Smooth muscle cell (in vitro differentiated cells): ENCODE measurements around the gene RHBDF2. TPM values are rescaled to one million over a fixed set of nuclear protein-coding genes. Genes with fewer than 3 reads are reported as not detected.

Source experiments
- DNase-seq: peaks from one replicate; lab custom pipeline; 2025; ENCODE audit not compliant: unreplicated experiment; lab: John Stamatoyannopoulos, UW
- H2AFZ ChIP-seq: fragments of 200-600 bp; sonication (generic); 2 replicates; pipeline ENCODE4 v1.6.0; 2016; ENCODE audit warnings: antibody characterized with exemption, low read depth, mild to moderate bottlenecking
- H3F3A ChIP-seq: fragments of 200-600 bp; sonication (generic); 2 replicates; pipeline ENCODE4 v1.6.0; 2017; ENCODE audit warnings: antibody characterized with exemption, low read depth
- H3K27ac ChIP-seq: fragments of 200-600 bp; sonication (generic); 2 replicates; pipeline ENCODE4 v1.5.1; 2016; ENCODE audit warnings: low read depth, mild to moderate bottlenecking
- H3K27me3 ChIP-seq: fragments of 200-600 bp; sonication (generic); 2 replicates; pipeline ENCODE4 v1.6.1; 2016; ENCODE audit warnings: low read depth, mild to moderate bottlenecking
- H3K36me3 ChIP-seq: fragments of 200-600 bp; sonication (generic); 2 replicates; pipeline ENCODE4 v1.5.1; 2016; ENCODE audit warnings: low read depth
- H3K4me1 ChIP-seq: fragments of 200-600 bp; sonication (generic); 2 replicates; pipeline ENCODE4 v1.5.1; 2016; ENCODE audit warnings: low read depth
- H3K4me2 ChIP-seq: fragments of 200-600 bp; sonication (generic); 2 replicates; pipeline ENCODE4 v1.6.0; 2016; ENCODE audit warnings: mild to moderate bottlenecking
- H3K4me3 ChIP-seq: fragments of 200-600 bp; sonication (generic); 2 replicates; pipeline ENCODE4 v1.5.1; 2016; ENCODE audit warnings: mild to moderate bottlenecking
- H3K79me2 ChIP-seq: fragments of 200-600 bp; sonication (generic); 2 replicates; pipeline ENCODE4 v1.6.0; 2016; ENCODE audit warnings: low read depth, mild to moderate bottlenecking
- H3K9ac ChIP-seq: fragments of 200-600 bp; sonication (generic); 2 replicates; pipeline ENCODE4 v1.6.0; 2016; ENCODE audit warnings: low read depth
- H3K9me3 ChIP-seq: fragments of 200-600 bp; sonication (generic); replicated peaks from 2 replicates; pipeline ENCODE4 v1.5.1; 2016; ENCODE audit warnings: low read depth
- H4K20me1 ChIP-seq: fragments of 200-600 bp; sonication (generic); 2 replicates; pipeline ENCODE4 v1.6.0; 2016; ENCODE audit warnings: low read depth
- WGBS: methylation state at CpG from one replicate; pipeline ENCODE4 v1.1.7; 2016; ENCODE audit warnings: low lambda C conversion rate; 5-methylcytosine and 5-hydroxymethylcytosine counted together
- polyA plus RNA-seq: library from polyadenylated mRNA; unstranded; fragments of >200 nt; fragmentation: Nextera tagmentation; extraction: Ambion mirVana; gene quantifications from 2 replicates; pipeline ENCODE4 v1.2.1, GENCODE V29; 2016
- total RNA-seq: library from RNA; depleted of rRNA; stranded (reverse); fragments of >200 nt; gene quantifications from 2 replicates; pipeline ENCODE4 v1.2.3, GENCODE V29; 2014
- TF ChIP-seq, protein P1 (sequence below): fragments of 200-600 bp; sonication (generic); IDR thresholded peaks from 2 replicates; pipeline ENCODE4 v1.5.1; 2017; ENCODE audit warnings: borderline replicate concordance, mild to moderate bottlenecking, antibody characterized with exemption; ENCODE audit not compliant: insufficient read depth, poor library complexity, severe bottlenecking

The RHBDF2 gene
- total and polyA plus RNA-seq, 2 experiments from 2014 or later, result 12.2 to 20.5 TPM

GRCh38 chr17:76426853-76427252 lies 74.4 kb downstream of the RHBDF2 start:
- no peak for DNase-seq
- peaks cover 22% of the 10 kb centered on the region for H3K79me2 ChIP-seq
- no peaks in the 10 kb centered on the region for H3K4me1 ChIP-seq
- H3F3A ChIP-seq, result no peaks in the 10 kb centered on the region
- no peaks in the 10 kb centered on the region for H3K9me3 ChIP-seq
- H3K4me2 ChIP-seq, result no peak overlapping the region
- H3K36me3 ChIP-seq, result no peaks in the 10 kb centered on the region
- no peak overlapping the region for H3K9ac ChIP-seq
- no peak overlapping the region for H3K27ac ChIP-seq
- H2AFZ ChIP-seq, result no peak overlapping the region
- H3K27me3 ChIP-seq, result no peaks in the 10 kb centered on the region
- TF ChIP-seq, protein P1, sequence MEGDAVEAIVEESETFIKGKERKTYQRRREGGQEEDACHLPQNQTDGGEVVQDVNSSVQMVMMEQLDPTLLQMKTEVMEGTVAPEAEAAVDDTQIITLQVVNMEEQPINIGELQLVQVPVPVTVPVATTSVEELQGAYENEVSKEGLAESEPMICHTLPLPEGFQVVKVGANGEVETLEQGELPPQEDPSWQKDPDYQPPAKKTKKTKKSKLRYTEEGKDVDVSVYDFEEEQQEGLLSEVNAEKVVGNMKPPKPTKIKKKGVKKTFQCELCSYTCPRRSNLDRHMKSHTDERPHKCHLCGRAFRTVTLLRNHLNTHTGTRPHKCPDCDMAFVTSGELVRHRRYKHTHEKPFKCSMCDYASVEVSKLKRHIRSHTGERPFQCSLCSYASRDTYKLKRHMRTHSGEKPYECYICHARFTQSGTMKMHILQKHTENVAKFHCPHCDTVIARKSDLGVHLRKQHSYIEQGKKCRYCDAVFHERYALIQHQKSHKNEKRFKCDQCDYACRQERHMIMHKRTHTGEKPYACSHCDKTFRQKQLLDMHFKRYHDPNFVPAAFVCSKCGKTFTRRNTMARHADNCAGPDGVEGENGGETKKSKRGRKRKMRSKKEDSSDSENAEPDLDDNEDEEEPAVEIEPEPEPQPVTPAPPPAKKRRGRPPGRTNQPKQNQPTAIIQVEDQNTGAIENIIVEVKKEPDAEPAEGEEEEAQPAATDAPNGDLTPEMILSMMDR, result no peak
- no peak overlapping the region for H3K4me3 ChIP-seq
- H4K20me1 ChIP-seq, result peaks cover 92% of the 10 kb centered on the region
- WGBS, result 99% methylated on average over 3 of the region's 3 CpGs

DNA sequence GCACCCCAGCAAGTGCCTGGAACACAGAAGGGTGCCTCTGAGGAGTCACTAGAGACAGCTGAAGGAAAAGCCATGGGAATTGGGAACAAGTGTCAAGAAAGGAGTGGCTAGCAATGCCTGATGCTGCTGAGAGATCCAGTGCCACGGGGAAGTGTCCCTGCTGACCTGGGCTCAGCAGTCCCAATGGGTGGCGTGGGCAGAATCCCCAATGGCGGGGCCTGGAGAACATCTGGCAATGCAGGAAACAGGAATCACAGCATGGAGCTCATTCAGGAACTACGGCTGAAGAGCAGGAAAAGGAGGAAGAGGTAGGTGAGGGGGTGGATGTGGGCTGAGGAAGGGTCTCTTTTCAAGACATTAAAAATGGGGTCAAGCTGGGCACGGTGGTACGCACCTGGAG lies 78.4 kb downstream of the RHBDF2 start:
- Histone ChIP-seq H3K4me1 (no peaks in the 10 kb centered on the region), H3K36me3 (no peaks in the 10 kb centered on the region), H3K79me2 (peaks cover 34% of the 10 kb centered on the region), H3K9me3 (no peaks in the 10 kb centered on the region), H2AFZ (no peak overlapping the region), H3K27me3 (no peaks in the 10 kb centered on the region), H3K4me2 (no peak overlapping the region), H3F3A (no peaks in the 10 kb centered on the region), H4K20me1 (peaks cover 97% of the 10 kb centered on the region), H3K4me3 (no peak overlapping the region), H3K9ac (no peak overlapping the region), H3K27ac (no peak overlapping the region)
- 99% methylated on average over 6 of the region's 6 CpGs for WGBS
- TF ChIP-seq, protein P1, result no peak
- DNase-seq, result no peak

DNA sequence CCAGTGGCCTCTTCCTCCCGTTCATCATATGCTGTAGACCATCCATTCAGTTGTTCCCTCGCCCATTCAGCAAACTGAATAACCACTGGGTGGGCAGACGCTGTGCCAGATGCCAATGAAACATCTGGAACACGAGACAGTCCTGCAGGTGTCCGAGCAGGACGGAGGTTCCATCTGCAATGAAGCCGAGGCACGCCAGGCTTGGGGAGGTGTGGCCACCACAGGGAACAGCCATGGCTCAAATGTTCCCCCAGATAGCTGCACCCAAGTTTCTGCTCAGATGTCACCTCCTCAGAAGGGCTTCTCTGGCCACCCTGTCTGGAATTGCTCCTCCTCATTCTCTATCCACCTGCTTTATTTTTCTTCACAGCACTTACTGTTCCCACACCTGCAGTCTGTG lies 78.8 kb downstream of the RHBDF2 start:
- peaks cover 34% of the 10 kb centered on the region for H3K79me2 ChIP-seq
- no peaks in the 10 kb centered on the region for H3K9me3 ChIP-seq
- no peak overlapping the region for H2AFZ ChIP-seq
- no peaks in the 10 kb centered on the region for H3K4me1 ChIP-seq
- no peaks in the 10 kb centered on the region for H3K27me3 ChIP-seq
- DNase-seq, result no peak
- no peak overlapping the region for H3K4me3 ChIP-seq
- no peak overlapping the region for H3K9ac ChIP-seq
- H3K36me3 ChIP-seq, result no peaks in the 10 kb centered on the region
- WGBS, result 98% methylated on average over 8 of the region's 8 CpGs
- H3K4me2 ChIP-seq, result no peak overlapping the region
- H3K27ac ChIP-seq, result no peak overlapping the region
- peaks cover 97% of the 10 kb centered on the region for H4K20me1 ChIP-seq
- H3F3A ChIP-seq, result no peaks in the 10 kb centered on the region
- TF ChIP-seq, protein P1, result no peak

DNA sequence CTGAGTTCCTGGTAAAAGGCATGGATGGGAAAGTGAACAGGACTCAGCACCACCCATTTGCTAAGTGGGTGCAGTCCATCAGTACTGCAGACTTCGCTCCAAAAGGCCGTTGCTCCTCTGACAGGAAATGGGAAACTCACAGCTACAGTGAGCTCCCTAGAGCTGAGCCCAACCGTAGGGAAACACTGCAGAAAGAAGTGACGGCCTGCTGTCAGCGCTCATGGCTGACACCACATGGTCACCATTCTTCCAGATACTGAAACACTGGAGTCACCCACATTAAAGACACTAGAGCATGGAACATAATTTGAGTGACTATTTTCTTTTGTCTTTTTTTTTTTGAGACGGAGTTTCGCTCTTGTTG lies 80.2 kb downstream of the RHBDF2 start:
- Histone ChIP-seq H3K27me3 (no peaks in the 10 kb centered on the region), H2AFZ (no peak overlapping the region), H3K9me3 (no peaks in the 10 kb centered on the region), H3K4me1 (no peaks in the 10 kb centered on the region), H3K4me3 (no peak overlapping the region), H3K9ac (no peak overlapping the region), H3K4me2 (no peak overlapping the region), H3K36me3 (no peaks in the 10 kb centered on the region), H4K20me1 (peaks cover 97% of the 10 kb centered on the region), H3F3A (no peaks in the 10 kb centered on the region), H3K27ac (no peak overlapping the region), H3K79me2 (peaks cover 34% of the 10 kb centered on the region)
- TF ChIP-seq, protein P1, result no peak
- 67% methylated on average over 7 of the region's 7 CpGs for WGBS
- DNase-seq, result no peak

Other genes starting within 250 kb of the RHBDF2 start
- gene UBALD2, start 236.1 kb downstream of the RHBDF2 start, total RNA-seq, result 2.6 and 5.9 TPM in 2 replicates
- gene UBALD2, start 236.1 kb downstream of the RHBDF2 start, polyA plus RNA-seq, result 7.0 and 11.0 TPM in 2 replicates
- 1.2 TPM in 2 replicates for gene QRICH2, start 193.1 kb downstream of the RHBDF2 start, total RNA-seq
- gene QRICH2, start 193.1 kb downstream of the RHBDF2 start, polyA plus RNA-seq, result 1.1 and 1.5 TPM in 2 replicates
- 27.1 and 43.6 TPM in 2 replicates for gene PRPSAP1, start 147.5 kb downstream of the RHBDF2 start, total RNA-seq
- gene PRPSAP1, start 147.5 kb downstream of the RHBDF2 start, polyA plus RNA-seq, result 35.7 and 51.5 TPM in 2 replicates
- 8.3 and 20.1 TPM in 2 replicates for gene SPHK1, start 116.8 kb downstream of the RHBDF2 start, total RNA-seq
- 24.8 and 27.4 TPM in 2 replicates for gene SPHK1, start 116.8 kb downstream of the RHBDF2 start, polyA plus RNA-seq
- gene UBE2O, start 48.3 kb downstream of the RHBDF2 start, total RNA-seq, result 7.6 and 10.1 TPM in 2 replicates
- gene UBE2O, start 48.3 kb downstream of the RHBDF2 start, polyA plus RNA-seq, result 12.1 and 15.2 TPM in 2 replicates
- not detected in 2 replicates for gene AANAT, start 33.8 kb downstream of the RHBDF2 start, total RNA-seq
- 0.15 TPM in 1 of 2 replicates, not detected in the other for gene AANAT, start 33.8 kb downstream of the RHBDF2 start, polyA plus RNA-seq
- gene CYGB, start 36.3 kb upstream of the RHBDF2 start, total RNA-seq, result 4.9 and 13.9 TPM in 2 replicates
- gene CYGB, start 36.3 kb upstream of the RHBDF2 start, polyA plus RNA-seq, result 20.5 and 22.2 TPM in 2 replicates
- 0.31 and 1.4 TPM in 2 replicates for gene PRCD, start 38.6 kb upstream of the RHBDF2 start, total RNA-seq
- 5.0 and 5.8 TPM in 2 replicates for gene PRCD, start 38.6 kb upstream of the RHBDF2 start, polyA plus RNA-seq
- gene ST6GALNAC2, start 84.4 kb upstream of the RHBDF2 start, total RNA-seq, result 6.9 and 9.9 TPM in 2 replicates
- 1.2 and 13.2 TPM in 2 replicates for gene ST6GALNAC2, start 84.4 kb upstream of the RHBDF2 start, polyA plus RNA-seq
- not detected in 2 replicates for gene ST6GALNAC1, start 142.3 kb upstream of the RHBDF2 start, total RNA-seq
- not detected in 2 replicates for gene ST6GALNAC1, start 142.3 kb upstream of the RHBDF2 start, polyA plus RNA-seq
- gene MXRA7, start 209.5 kb upstream of the RHBDF2 start, total RNA-seq, result 131 and 134 TPM in 2 replicates
- gene MXRA7, start 209.5 kb upstream of the RHBDF2 start, polyA plus RNA-seq, result 157 and 158 TPM in 2 replicates
- gene JMJD6, start 225.2 kb upstream of the RHBDF2 start, total RNA-seq, result 32.0 and 32.7 TPM in 2 replicates
- gene JMJD6, start 225.2 kb upstream of the RHBDF2 start, polyA plus RNA-seq, result 52.3 and 54.7 TPM in 2 replicates
- gene METTL23, start 225.4 kb upstream of the RHBDF2 start, total RNA-seq, result 28.2 and 32.5 TPM in 2 replicates
- gene METTL23, start 225.4 kb upstream of the RHBDF2 start, polyA plus RNA-seq, result 46.2 and 47.1 TPM in 2 replicates
- gene SRSF2, start 235.9 kb upstream of the RHBDF2 start, total RNA-seq, result 166 and 182 TPM in 2 replicates
- gene SRSF2, start 235.9 kb upstream of the RHBDF2 start, polyA plus RNA-seq, result 109 and 110 TPM in 2 replicates
- 56.6 and 58.6 TPM in 2 replicates for gene MFSD11, start 236.7 kb upstream of the RHBDF2 start, total RNA-seq
- 28.1 and 31.9 TPM in 2 replicates for gene MFSD11, start 236.7 kb upstream of the RHBDF2 start, polyA plus RNA-seq